ENCODE data around the gene SEMA4A.

SEMA4A gene

GRCh38 chr1:156128654-156129597, 24.5 kb upstream of the SEMA4A start:
- no peaks in the 10 kb centered on the region for H3K36me3 ChIP-seq (ENCODE audit: control insufficient read depth, low read length)
- H3K79me2 ChIP-seq (ENCODE audit: control insufficient read depth, low read length) = no peaks in the 10 kb centered on the region
- H3K9me2 ChIP-seq (replicated peaks; ENCODE audit: control insufficient read depth, low read length) = no peaks in the 10 kb centered on the region
- no peak overlapping the region for H3K4me3 ChIP-seq (ENCODE audit: low read length)
- no peak for TF ChIP-seq CTCF (IDR thresholded peaks at IDR 0.05; ENCODE audit: low read depth, low read length, poor library complexity, severe bottlenecking)
- TF ChIP-seq EZH2phosphoT487 (IDR thresholded peaks at IDR 0.05; ENCODE audit: borderline replicate concordance, low read length) = no peak
- peaks cover 3% of the 10 kb centered on the region; the same call in 1 of the 2 replicates for H3F3A ChIP-seq (ENCODE audit: control insufficient read depth, insufficient read depth)
- no peaks in the 10 kb centered on the region for H4K20me1 ChIP-seq (ENCODE audit: control insufficient read depth, insufficient read depth, low read depth, low read length)
- no peak overlapping the region for H3K4me2 ChIP-seq (ENCODE audit: low read length)
- no peaks in the 10 kb centered on the region for H3K9me3 ChIP-seq (ENCODE audit: control insufficient read depth, insufficient read depth, low read length)
- no peaks in the 10 kb centered on the region for H3K27me3 ChIP-seq (ENCODE audit: control insufficient read depth, low read length)
- no peak overlapping the region for H3K27ac ChIP-seq (ENCODE audit: low read depth, low read length)
- peaks cover 28% of the 10 kb centered on the region for H3K4me1 ChIP-seq (ENCODE audit: control insufficient read depth, low read length)

- no peaks in the 10 kb centered on the region for H3K27me3 ChIP-seq (ENCODE audit: control insufficient read depth, low read length)
- peaks cover 18% of the 10 kb centered on the region for H3K4me1 ChIP-seq (ENCODE audit: control insufficient read depth, low read length)
- H3K9me3 ChIP-seq (ENCODE audit: control insufficient read depth, insufficient read depth, low read length) = no peaks in the 10 kb centered on the region
- H4K20me1 ChIP-seq (ENCODE audit: control insufficient read depth, insufficient read depth, low read depth, low read length) = no peaks in the 10 kb centered on the region
- H3K27ac ChIP-seq (ENCODE audit: low read depth, low read length) = no peak overlapping the region
- H3K79me2 ChIP-seq (ENCODE audit: control insufficient read depth, low read length) = no peaks in the 10 kb centered on the region
- H3K9me2 ChIP-seq (replicated peaks; ENCODE audit: control insufficient read depth, low read length) = no peaks in the 10 kb centered on the region
- peaks cover under 1% of the 10 kb centered on the region; the same call in 1 of the 2 replicates for H3F3A ChIP-seq (ENCODE audit: control insufficient read depth, insufficient read depth)
- no peak for TF ChIP-seq EZH2phosphoT487 (IDR thresholded peaks at IDR 0.05; ENCODE audit: borderline replicate concordance, low read length)
- peak; percentile 96 for TF ChIP-seq CTCF (IDR thresholded peaks at IDR 0.05; ENCODE audit: low read depth, low read length, poor library complexity, severe bottlenecking)
- no peaks in the 10 kb centered on the region for H3K36me3 ChIP-seq (ENCODE audit: control insufficient read depth, low read length)
- H3K4me2 ChIP-seq (ENCODE audit: low read length) = no peak overlapping the region
- no peak overlapping the region for H3K4me3 ChIP-seq (ENCODE audit: low read length)
These were observed 23.5 kb upstream of the SEMA4A start for GRCh38 chr1:156129687-156130577.

GRCh38 chr1:156130578-156130942, 22.8 kb upstream of the SEMA4A start:
- Histone ChIP-seq H3K4me1 (ENCODE audit: control insufficient read depth, low read length) (peaks cover 16% of the 10 kb centered on the region), H3K36me3 (ENCODE audit: control insufficient read depth, low read length) (no peaks in the 10 kb centered on the region), H3F3A (ENCODE audit: control insufficient read depth, insufficient read depth) (no peaks in the 10 kb centered on the region), H3K27me3 (ENCODE audit: control insufficient read depth, low read length) (no peaks in the 10 kb centered on the region), H3K27ac (ENCODE audit: low read depth, low read length) (no peak overlapping the region), H4K20me1 (ENCODE audit: control insufficient read depth, insufficient read depth, low read depth, low read length) (no peaks in the 10 kb centered on the region), H3K4me2 (ENCODE audit: low read length) (no peak overlapping the region), H3K79me2 (ENCODE audit: control insufficient read depth, low read length) (no peaks in the 10 kb centered on the region), H3K4me3 (ENCODE audit: low read length) (no peak overlapping the region), H3K9me2 (replicated peaks; ENCODE audit: control insufficient read depth, low read length) (no peaks in the 10 kb centered on the region), H3K9me3 (ENCODE audit: control insufficient read depth, insufficient read depth, low read length) (no peaks in the 10 kb centered on the region)
- TF ChIP-seq CTCF (IDR thresholded peaks at IDR 0.05; ENCODE audit: low read depth, low read length, poor library complexity, severe bottlenecking) = no peak

Data from DOHH2 (cell line).